HG02588 (cell line): ENCODE results near the gene DERL3.

ENCODE experiments used
- ATAC-seq: cut with Tn5 transposase; IDR thresholded peaks from one replicate; pipeline ENCODE4 v1.9.1; 2021; ENCODE audit warnings: mild to moderate bottlenecking, moderate library complexity; ENCODE audit not compliant: unreplicated experiment

The DERL3 gene

DNA sequence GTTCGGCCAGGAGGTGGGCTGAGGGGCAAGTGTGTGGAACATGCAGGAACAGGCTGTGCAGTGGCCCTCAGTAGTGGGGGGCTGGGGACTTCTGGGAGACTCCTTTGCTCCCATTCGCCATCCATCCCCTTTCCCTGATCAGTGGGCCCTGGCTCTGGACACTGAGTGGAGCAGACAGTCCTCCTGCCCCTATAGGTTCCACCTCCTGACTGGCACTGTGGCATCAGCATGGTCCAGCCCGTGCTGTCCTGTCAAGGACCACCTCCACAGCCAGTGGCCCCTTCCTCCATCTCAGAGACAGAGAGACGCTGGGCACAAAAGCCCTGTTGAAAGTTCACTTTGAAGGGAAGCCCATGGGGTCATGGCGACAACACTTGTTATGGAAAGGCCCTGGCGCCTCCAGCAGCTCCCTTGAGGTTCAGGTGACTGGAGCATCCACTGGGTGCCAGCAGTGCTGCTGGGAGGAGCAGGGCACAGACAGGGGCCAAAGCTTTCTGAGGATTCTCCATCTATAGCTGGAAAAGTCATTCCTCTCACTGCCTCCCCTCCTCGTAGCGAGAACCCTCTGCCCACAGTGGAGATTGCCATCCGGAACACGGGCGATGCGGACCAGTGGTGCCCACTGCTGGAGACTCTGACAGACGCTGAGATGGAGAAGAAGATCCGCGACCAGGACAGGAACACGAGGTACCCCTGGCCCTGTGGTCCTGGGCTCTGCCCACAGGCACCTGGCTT lies 5.6 kb downstream of the DERL3 start:
- no peak for ATAC-seq

DNA sequence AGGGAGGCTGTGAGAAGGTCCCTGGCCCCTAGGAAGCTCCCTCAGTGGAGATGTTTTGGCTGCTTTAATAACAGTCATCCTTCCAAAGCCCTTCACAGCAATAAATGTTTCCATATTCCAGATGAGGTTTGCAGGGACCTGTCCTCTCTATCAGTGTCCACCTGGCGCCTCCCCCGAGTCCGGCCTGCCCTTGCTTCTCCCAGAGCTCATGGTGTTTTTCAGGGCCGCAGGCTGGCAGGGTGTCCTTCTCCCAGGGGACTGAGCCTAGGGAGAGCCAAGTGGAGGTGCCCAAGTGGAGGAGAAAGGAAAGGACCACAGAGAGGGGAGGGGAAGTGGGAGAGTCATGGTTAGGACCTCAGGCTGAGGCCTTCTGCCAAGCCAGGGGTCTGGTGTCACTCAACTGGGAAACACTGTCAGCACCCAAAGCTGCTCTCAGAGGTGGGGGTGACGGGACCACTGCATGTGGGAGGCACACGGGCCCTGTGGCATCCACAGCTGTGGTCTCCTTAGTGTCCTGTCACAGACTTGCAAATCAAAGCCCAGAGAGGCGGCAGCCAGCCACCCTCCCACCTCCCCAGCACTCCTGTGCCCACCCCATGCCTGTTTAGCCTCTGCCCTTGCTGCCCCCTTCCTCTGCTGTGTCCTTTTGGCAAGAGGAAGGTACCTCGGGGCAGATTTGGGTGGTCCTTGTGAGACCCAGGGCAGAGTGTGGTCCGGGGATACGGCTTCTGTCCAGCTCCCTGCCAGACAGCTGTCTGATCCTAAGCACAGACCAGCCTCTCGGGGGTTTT lies 6.4 kb downstream of the DERL3 start:
- no peak for ATAC-seq

DNA sequence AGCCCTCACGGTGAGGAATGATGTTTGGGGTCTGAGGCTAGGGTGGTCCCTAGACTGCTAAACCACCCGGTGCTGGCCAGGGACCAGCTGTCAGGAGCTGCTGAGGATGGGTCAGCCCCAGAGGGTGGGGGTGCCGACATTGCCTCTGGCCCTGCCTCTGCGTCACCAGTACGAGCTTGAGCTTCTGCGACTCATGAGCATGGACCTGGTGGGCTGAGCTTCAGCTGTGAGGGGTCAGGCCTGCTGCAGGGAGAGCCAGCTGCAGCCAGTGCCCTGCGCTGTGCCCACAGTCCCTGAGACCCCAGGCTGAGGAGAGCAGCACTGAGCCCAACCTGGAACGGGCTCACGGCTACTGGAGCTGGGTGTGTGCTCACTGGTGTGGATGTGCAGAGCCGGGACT lies 7.0 kb downstream of the DERL3 start:
- ATAC-seq, result no peak

DNA sequence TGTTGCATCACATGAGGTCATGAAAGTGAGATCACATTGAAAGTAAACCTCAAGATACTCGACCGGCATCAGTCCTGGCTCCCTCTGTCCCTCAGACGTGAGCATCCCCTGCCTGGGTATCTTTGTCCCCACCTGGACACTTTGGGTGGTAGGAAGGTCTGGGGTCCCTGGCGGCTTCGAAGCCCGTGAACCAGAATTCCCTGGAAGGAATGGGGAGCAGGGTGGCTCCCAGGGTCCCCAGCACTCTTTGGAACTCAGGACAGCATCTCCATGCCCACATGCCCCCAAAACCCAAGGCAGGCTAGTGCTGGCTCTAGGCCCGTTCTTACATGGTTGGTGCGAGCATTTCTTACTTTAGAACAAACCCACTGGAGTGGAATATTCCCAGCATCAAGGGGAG lies 7.5 kb downstream of the DERL3 start:
- ATAC-seq, result no peak

DNA sequence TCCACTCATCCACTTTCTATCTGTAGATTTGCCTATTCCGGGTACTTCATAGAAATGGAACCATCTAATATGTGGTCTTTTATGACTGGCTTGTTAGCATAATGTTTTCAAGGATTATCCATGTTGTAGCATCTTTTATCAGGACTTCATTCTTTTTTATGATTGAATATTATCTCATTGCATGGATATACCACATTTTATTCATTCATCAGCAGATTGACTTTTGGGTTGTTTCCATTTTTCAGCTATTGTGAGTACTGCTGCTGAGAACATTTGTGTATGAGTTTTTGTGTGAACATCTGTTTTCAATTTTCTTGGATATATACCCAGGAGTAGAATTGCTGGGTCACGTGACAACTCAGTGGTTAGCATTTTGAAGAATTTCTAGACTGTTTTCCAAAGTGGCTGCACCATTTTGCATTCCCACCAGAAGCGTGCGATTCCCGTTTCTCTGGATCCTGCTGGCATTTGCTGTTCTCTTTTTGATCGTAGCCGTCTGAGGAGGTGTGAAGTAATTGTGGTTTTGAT lies 8.9 kb downstream of the DERL3 start:
- ATAC-seq, result no peak

DNA sequence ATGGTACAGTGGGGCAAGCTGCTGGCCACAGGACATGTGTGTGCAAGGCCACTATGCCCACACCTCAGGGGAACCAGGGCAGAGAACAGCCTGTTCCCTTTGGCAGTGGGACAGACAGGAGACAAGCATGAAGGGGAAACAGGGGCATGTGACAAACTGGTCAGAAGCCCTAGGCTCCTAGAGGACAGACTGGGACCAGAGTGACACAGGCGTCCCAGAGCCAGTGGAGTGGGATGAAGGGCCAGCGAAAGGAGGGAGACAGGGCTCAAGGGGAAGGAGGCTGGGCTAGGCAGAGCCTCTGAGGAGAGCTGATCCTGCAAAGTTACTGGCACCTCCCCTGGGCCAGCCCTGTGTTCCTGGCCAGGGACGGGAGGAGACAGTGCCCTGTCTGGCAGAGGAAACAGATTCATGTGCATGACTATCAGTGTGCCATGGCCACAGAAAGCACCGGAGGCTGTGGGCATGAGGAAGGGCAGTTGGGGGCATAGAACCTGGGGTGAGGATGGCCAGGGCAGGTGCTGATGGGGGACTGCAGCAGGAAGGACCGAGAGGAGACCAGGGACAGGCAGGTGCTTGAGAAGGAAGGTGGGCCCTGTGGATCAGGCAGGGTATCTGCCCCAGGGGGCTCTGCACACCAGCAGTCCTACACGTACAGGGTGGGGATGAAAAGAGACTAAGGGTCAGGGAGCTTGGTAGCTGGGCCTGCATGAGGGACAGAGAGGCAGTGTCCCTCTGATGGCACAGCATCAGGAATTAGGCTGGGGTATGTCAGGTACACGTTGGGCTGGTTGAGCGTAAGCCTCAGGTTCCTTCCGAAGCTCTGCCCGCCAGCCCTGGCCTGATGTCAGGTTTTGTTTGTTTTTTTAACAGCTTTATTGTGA lies 9.8 kb downstream of the DERL3 start:
- ATAC-seq, result no peak

DNA sequence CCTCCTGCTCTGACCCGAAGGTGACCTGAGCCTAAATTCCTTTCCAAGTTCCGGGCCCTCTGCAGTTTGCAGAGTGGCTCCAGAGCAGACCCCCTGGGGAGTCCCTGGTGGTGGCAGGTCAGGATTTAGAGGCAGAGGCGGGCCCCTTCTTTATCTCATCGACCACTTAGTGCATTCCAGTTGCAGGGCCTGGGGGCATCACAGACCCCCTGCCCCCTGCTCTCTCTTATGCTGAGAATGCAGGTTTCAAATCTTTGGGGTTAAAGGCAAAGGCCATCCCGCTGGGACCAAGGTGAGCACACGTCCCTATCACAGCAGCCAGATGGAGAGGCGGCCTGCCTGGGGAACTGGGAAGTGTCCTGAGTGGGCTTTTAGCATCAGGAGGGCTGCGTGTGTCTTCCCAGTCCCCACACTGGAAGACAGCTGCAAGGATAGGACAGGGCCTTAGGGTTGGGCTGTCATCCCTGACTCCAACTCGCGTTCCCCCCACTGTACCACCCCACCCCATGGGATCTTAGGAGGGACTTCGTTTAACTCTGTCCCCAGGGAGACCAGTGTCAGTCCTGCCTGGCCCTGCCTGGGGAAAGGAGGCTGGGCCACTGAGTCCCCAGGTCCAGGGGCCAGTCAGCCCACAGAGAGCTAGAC lies 11.3 kb downstream of the DERL3 start:
- no peak for ATAC-seq

DNA sequence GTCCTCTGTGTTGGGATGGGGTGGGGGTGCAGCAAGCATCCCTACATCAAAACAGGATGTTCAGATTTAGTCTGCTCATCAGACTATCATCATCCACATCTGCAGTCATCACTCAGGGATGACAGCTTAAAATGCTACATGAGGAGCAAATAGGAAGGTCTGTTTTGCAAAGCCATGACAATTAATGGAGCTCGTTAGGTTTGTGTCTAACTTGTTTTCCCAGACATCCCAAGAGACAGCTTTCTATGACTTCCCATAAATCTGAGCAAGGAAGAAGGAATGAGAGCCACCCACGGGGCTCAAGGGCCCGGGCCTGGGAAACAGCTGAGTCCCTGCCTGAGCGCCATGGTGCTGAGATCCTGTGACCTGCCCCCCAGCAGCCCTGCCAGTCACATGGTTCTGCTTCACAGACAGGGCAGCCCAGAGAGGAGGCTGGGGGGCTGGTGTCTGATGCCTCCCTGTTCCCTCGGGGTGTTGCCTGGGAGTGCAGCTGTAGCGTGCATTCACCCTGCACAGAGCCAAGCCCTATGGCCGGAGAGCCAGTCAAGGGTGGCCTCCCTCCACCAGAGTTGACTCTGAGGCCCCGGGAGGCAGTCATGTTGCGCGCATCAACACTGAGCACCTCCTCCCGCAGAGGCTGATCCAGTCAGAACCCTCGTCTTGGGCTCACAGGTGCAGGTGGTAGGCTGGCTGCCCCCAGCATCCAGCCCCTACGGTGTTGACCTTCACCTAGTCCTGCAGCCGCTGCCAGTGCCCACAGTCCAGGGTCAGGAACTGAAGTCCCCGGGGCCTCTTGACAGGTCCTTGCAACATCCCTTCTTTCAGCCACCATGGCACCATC lies 12.1 kb downstream of the DERL3 start:
- ATAC-seq, result no peak

DNA sequence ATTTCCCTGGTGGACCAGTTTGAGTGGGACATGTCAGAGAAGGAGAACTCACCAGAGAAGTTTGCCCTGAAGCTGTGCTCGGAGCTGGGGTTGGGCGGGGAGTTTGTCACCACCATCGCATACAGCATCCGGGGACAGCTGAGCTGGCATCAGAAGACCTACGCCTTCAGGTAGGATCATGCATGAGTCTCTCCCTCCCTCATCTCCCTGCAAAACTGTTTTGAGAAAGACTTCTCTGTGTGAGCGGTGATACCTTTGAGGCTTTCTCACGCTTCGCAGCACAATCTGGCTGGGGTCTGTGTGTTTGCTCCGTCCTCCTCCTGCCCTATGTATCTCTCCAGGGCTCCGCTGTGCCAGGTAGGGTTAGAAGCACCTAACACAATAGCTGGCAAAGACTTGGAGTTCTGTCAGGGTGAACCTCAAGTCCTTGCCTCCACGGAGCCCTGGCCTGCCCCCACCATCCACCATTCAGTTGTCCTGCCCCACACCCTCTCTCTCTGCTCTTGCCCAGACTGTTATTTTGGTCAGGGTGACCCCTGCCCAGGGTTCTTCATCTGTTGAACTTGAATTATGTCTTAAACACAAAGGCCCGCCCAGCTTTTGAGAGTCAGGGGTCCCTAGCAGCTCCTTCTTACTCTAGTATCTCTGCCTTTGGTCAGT lies 13.4 kb downstream of the DERL3 start:
- no peak for ATAC-seq

DNA sequence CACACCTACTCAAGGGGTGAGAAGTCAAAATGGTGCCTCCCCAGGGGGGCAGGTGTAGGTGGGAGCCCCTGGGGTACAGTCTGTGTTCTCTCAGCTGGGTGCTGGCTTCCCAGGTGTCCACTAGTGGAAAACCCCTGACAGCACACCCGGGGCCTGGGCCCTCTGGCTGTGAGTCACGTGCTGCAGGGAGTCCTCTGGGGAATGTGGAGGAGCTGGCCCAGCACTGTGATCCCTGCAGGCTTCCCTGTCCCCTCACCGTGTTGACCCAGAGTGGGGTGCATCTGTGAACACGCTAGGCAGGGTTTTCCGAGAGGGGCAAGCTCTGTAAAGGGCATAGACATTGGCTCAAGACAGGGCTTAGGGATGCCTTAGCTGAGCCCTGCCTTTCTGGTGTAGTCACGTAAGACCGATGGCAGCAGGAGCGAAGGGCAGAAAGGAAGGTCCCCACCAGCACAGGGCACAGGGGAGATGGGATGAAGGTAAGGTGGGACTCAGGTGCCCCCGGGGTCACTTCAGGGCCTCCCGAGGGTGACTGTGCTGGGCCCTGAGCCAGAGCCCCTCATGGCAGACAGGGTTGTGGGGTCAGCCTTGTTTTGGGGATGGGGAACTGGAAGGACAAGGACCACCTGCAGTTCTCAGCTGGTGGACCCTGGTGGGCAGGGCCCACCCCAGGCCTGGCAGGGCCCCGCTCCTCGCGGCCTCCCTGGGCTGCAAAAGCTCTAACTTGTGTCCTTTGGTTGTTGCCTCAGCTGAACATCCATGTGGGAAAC lies 14.1 kb downstream of the DERL3 start:
- ATAC-seq, result no peak

DNA sequence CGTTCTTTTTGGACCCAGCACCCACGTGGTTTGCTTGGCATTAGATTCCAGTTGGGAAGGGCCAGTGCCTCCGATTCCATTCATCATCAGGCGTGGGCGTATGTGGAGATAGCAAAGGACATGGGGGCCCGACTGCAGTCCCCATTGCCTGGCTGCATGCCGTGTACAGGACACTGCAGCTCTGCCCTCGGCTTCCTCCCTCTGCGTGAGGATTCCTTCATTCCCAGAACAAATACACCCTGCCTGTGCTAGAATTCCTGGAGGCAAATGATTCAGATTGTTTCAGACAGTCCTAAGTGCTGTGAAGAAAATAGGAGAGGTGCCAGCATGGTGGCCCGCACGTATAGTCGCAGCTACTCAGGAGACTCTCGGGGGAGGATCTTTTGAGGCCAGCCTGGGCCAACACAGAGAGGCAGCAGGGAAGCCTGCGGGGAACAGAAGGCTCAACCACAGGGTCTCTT lies 15.4 kb downstream of the DERL3 start:
- ATAC-seq, result no peak

DNA sequence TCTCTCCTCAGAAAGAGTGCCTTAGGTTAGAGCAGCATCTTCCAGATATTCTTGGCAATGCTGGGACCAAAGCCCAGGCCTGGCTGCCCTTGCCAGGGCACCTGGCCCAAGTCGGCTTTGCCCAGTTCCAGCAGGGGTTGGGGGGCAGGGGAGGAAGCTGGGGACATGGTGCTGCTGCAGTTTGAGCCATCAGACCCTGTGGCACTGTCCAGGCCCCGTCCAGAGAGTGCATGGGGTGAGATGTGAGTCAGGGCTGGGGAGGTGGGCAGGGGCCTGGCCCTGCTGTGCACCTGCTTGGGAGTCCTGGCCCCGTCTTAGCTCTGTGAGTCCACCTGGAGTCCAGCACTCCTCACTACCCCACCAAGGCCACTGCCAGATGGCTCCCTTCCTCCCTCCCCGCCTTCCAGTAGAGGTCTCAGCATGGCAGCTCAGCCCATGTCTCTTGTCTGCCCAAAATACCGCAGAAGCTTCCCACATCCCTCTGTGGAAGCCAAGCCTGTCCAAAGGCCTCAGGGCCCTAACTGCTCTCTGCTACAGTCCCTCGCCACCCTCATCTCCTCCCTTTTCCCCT lies 16.6 kb downstream of the DERL3 start:
- no peak for ATAC-seq

DNA sequence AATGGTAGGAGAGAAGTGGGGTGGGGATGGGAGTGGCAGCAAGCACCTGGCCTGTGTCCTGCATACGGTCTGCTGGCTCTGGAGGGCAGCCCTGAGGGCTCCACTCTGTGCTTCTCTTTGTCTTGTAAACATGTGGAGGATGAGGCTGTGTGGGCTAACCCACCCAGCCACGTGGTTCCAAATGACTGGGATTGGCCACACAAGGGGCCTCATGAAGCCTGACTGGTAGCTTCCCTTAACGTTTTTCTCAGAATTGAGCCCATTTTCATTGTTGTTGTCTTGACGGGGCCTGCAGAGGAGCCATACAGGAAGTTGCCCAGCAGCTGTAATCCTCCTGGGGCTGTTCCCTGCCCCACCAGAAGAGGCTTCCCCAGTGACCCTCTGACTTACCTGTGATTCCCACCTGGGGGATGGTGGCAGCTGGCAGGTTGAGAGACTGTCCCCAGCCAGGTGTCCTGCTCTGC lies 18.0 kb downstream of the DERL3 start:
- no peak for ATAC-seq

DNA sequence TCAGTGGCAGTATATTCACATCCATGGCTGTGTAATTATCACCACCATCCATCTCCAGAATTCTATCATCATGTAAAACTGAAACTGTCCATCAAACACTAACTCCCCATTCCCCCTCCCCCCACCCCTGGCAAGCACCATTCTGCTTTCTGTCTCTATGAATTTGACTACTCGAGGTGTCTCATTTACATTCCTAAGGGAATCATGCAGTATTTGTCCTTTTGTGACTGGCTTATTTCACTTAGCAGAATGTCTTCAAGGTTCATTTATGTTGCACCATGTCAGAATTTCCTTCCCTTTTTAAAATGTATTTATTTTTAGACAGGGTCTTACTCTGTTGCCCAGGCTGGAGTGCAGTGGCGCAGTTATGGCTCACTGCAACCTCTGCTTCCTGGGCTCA lies 20.3 kb downstream of the DERL3 start:
- ATAC-seq, result no peak

DNA sequence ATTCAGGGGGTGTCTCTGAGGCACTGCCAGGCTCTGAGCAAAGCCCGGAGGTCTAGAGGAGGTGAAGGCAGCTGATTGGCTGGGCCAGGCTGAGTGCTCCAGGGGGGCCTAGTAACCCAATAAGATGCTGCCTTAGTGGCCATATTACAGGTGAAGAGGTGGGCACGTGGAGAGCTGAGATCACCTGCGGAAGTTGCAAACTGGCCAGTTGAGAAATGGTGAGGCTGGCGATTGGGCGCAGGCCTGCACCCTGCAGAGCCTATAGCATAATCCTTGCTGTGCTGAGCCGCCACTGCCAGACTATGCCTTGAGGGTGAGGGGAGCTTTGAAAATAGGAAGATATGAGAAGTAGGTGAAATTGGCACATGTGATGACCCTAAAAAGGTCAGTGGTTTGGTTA lies 21.7 kb downstream of the DERL3 start:
- no peak for ATAC-seq

DNA sequence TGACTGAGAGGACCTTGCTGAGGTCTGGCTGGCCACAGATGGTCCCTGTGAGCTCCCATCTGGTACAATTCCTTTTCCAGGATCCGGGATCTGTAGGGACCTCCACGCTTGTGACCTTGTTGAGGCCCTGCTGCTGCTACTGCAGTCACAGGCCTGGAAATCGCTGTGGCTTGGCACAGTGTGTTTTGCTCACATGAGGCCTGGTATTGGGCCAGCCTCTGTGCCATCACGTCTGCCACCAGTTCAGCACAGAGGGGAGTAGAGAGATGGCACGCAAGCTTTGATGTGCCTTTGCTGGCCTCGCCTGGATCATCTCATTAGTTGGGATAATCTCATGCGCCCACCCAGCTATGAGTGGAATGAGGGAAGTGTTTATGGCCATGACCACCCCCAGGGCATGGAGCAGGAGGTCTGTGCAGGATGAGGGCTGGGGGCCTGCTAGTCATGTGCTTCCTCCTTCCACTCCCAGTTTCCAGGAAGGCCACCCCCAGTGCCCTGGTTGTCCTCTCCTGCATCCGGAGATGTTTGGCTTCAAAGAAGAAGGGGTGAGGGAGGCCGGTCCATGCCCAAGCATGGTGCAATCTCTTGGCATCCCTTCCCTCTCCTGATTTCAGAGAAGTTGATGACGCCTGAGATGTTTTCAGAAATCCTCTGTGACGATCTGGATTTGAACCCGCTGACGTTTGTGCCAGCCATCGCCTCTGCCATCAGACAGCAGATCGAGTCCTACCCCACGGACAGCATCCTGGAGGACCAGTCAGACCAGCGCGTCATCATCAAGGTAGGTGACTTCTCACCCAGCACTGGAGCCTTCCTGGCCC lies 22.4 kb downstream of the DERL3 start:
- ATAC-seq, result no peak

DNA sequence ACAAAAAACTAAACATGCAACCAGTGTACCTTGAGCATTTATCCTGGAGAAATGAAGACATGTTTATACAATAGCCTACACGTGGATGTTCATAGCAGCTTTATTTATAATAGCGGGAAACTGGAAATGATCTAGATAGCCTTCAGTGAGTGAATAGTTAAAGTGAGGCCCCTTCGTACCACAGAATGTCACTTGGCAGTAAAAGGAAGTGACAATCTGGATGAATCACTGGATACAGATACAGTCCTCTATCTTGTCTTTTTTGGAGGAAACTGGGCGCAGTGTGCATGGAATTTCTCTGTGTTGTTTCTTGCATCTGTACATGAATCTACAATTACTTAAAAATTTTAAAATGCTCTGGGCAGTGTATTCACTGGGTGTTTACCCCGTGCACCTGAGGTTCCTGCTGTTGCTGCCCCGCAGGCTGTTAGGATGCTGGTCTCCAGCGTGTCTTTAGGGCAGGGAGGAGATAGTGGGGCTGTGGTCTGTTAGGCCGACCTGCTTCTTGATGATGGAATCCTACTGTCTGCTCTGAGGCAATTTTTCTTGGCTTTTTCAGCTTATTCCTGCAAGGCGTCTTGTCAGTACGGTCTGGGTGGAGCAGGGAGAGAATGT lies 23.2 kb downstream of the DERL3 start:
- ATAC-seq, result no peak
